Neural progenitor cell (in vitro differentiated cells): Measurements from ENCODE around the gene SUN1.

Source experiments
- CTCF ChIP-seq: fragments of 200-600 bp; sonication (generic); IDR thresholded peaks from 2 replicates; pipeline ENCODE4 v1.5.1; 2017; ENCODE audit warnings: antibody characterized with exemption, mild to moderate bottlenecking
- EZH2 ChIP-seq: fragments of 200-600 bp; sonication (generic); IDR thresholded peaks from 2 replicates; pipeline ENCODE4 v1.6.1; 2017; ENCODE audit warnings: antibody characterized with exemption, mild to moderate bottlenecking, moderate library complexity
- EZH2phosphoT487 ChIP-seq: fragments of 200-600 bp; sonication (generic); IDR thresholded peaks from 2 replicates; pipeline ENCODE4 v1.6.1; 2017; ENCODE audit warnings: antibody characterized with exemption

- TF ChIP-seq CTCF (no peak), EZH2 (no peak), EZH2phosphoT487 (no peak)
Measured at GRCh38 chr7:883055-884021, 51.1 kb downstream of the SUN1 start.
